GM21825 (cell line): ENCODE measurements around the gene ATP5F1A.

ENCODE experiments used
- ATAC-seq: cut with Tn5 transposase; IDR thresholded peaks from one replicate; pipeline ENCODE4 v1.9.1; 2021; ENCODE audit warnings: mild to moderate bottlenecking, moderate library complexity; ENCODE audit not compliant: unreplicated experiment

The ATP5F1A gene

DNA sequence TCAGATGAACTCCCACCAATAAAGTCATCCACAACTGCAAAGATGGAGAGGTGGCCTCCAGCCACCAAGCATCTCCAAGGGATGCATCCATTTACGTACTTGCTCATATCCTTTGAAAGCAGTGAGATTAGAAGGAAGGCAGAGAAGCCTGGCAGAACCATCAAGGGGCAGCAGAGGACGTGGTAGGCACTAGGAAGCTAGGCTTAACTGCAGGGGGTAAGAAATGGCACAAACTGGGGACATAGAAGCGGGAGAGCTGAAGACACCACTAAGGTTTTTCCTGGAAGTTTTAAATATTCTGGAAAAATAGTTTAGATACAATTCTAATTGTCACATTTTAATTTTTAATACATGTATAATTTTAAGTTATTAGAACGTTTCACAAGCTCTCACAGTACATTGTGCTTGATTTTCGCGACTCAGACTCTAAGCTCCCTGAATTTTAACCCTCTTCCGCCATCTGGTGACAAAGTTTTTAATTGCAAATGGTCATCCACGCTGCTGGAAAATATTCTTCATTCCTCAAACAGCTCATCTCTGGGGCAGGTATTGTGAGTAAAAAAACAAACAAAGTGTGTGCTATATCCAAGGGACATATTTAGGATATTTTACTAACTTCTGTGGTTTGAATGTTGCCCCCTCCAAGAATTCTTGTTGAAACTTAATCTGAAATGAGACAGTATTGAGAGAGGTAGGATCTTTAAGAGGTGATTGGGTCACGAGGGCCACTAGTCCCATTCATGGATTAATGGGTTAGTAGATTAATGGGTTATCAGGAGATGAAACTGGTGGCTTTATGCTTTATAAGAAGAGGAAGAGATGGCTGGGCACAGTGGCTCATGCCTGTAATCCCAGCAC, 24.4 kb downstream of the ATP5F1A start:
- ATAC-seq, result no peak

DNA sequence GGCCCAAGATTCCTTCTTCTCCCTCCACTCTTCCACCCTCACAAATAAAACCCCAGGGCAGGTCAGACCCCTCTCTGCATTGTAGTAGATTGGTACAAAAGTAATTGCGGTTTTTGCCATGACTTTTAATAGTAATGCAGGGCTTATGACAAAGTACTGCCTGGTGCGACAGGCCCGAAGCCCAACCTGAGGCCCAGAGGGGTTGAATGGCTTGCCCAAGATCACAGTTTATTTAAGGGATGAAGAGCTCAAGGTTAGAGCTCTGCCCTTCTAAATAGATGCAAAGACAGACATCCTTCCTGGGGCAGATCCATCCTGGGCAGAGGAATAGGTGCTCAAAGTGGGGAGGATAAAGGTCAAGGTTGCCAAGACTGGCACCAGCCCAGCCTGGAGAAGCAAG, 25.1 kb downstream of the ATP5F1A start:
- ATAC-seq, result no peak

GRCh38 chr18:46072376-46072867, 25.7 kb downstream of the ATP5F1A start:
- no peak for ATAC-seq

DNA sequence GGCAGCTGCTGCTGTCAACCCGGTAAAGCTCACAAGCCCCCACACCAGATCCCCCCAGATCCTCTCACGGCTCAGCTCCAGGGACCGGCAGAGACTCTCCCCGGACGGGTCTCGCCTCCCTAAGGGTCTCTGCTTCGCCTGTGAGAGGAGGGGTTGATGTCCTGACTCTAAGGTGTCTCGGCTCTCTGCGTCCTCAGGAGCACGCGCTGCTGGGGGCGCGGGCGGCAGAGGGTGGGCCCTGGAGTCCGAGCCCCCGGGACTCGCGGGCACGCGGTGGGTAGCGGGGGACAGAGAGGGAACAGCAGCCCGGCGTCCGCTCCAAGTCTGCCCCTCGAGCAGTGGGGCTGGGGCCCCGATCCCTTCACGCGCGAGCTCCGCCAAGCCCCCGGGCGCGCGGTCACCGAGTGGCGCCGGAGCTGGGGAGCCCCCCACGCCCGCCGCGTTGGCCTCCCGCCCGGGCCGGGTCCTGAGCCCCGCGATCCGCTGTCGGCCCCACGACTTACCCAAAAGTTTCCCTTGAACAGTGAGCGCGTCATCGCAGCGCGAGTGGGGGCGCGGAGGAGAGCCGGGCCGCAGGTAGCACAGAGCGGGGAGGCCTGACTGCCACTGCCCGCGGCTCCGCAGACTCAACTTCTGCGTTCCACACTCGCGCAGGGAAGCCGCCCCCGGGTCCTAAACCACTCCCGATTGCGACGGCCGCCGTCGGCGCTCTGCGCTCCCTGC, 26.3 kb downstream of the ATP5F1A start, which contains the start of gene PSTPIP2:
TSS of gene PSTPIP2 (minus strand) at position 608 of the 723 bp plus-strand sequence. CDS start at position 536, 72 bp downstream.
- ATAC-seq, result peak; percentile 54

DNA sequence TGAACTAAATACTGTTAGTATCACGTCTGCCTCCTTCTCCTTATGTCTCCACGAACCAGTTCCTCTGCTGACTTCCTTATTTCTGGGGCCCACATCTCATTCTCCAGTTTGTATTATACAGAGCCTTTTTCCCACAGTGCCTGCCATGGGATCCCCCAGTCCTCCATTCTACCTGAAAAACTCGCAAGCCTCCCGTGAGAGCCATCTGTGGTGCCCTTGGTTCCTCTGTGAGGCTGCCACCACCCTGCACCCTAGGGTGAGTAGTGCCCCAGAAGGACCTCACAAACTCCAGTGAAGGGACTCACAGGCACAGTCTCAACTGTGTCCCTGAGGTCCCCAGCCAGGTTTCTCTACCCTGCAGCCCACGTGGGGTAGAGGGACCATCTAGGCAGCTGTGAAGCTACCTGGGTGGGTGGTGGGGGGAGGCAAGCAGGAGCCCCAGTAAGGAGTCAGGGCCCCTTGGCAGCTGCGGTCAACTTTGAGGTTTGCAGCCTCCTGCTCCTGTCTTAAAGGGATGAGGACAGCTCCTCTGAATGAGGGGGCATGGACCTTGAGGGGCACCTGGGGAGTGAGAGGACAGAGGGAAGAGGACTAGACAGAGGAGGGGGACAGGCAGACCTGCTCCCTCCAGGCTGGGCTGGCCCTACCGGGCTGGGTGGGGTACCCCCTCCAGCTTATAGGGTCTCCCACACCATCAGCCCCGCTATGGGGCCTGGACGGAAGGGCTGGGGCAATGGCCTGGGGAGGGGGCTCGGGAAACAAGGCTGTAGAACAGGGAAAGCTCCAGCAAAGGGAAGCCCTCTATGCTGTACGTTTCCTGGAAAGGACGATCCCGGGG, 27.1 kb downstream of the ATP5F1A start:
- no peak for ATAC-seq

- ATAC-seq, result no peak
Measured at GRCh38 chr18:46070232-46070631, 27.9 kb downstream of the ATP5F1A start.

- ATAC-seq, result no peak
Measured at GRCh38 chr18:46069524-46069923, 28.6 kb downstream of the ATP5F1A start.

DNA sequence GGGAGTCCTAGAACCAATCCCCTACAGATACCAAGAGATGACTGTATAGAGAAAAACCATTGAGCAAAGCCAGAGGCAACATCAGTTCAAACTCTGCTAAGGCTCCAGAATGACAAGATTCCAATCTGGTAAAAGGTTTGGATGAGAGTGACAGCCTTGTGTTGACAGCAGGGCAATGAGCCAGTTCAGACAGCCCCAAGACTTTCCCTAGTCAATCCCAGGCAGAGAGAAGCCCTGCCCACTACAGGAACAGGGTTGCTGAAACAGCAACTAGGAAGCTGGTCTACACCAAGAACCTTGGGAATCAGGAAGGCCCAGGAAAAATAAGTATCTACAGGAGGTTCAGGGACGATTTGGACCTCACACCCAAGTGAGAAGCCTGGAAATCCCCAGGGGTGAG, 29.3 kb downstream of the ATP5F1A start:
- no peak for ATAC-seq

DNA sequence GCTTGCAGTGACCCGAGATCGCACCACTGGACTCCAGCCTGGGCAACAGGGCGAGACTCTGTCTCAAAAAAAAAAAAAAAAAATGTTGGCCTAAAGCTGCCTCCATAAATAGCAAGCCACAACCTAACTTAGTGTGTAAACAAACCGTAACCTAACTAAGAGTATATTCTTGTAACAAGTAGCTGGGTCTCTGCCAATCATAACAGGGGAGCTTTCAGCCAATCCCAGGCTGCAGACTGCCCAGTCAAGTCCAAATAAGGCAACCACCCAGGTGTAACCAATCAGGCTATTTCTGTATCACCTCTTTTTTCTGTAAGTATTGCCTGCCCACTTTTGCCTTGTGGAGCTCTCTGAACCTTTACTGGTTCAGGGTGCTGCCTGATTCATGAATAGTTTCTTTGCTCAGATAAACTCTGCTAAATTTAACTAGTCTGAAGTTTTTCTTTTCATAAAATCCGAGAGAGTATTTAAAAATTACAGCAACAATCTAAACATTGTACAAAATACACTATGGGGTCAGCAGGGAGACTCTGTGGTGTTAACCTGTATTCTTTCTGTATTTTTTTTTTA, 30.6 kb downstream of the ATP5F1A start:
- ATAC-seq, result no peak

DNA sequence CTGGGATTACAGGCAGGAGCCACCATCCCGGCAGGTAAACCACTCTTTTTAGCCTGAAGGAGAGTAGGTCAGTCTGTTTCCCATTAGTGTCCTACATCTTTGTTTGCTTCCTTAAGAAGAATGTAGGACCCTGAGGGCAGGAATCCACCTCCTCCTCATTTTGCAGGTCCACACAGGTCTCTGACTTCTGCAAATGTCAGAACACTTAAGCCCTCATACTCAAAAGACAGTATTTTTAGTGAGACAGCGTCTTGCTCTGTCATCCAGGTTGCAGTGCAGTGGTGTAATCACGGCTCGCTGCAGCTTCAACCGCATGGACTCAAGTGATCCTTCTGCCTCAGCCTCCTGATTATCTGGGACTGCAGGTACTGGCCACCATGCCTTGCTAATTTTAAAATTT, 35.3 kb downstream of the ATP5F1A start:
- ATAC-seq, result no peak

DNA sequence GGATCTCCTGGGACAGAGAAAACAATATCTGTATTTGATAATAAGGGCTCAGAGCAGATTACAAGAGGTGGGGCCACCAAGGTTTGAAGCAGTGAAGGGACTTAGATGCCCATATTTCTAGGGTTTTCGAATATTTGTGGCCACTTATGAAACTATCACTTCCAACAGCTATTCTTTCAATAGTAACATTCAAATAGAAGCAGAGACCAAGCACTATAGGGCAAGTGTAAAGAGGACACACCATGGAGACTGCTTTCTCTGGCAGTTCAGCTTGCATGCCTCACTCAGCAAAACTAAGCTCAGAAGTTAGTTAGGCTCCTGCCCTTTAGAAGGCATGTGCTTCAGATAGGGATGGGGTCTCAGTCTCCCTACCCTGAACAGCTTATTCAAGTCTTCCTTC, 36.3 kb downstream of the ATP5F1A start:
- ATAC-seq, result no peak

GRCh38 chr18:46061387-46061786, 36.7 kb downstream of the ATP5F1A start:
- ATAC-seq, result no peak

DNA sequence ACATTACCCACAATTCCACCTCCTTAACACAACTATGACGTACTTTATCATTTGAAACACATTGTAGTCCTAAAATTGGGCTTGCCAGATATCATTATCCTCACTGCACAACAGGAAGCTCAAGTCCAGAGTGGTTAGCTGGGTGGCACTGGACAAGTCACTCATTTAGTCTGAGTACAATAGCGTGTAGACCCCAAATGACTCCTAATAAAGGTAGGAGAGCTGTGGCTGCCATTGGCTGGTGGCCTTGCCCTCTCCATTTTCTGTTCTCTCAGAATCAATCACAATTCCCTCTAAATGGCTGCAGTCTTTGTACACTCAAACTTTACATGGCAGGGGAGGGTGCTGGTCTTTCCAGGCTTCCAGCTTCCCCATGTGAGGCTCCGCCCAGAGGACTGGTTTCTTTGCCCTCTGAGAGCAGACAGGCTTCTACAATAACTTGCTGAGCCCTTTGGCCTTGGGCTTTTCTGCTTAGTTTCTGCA, 37.7 kb downstream of the ATP5F1A start:
- no peak for ATAC-seq

GRCh38 chr18:46055838-46056230, 42.3 kb downstream of the ATP5F1A start:
- no peak for ATAC-seq

- no peak for ATAC-seq
Measured at GRCh38 chr18:46054956-46055837, 42.9 kb downstream of the ATP5F1A start.

DNA sequence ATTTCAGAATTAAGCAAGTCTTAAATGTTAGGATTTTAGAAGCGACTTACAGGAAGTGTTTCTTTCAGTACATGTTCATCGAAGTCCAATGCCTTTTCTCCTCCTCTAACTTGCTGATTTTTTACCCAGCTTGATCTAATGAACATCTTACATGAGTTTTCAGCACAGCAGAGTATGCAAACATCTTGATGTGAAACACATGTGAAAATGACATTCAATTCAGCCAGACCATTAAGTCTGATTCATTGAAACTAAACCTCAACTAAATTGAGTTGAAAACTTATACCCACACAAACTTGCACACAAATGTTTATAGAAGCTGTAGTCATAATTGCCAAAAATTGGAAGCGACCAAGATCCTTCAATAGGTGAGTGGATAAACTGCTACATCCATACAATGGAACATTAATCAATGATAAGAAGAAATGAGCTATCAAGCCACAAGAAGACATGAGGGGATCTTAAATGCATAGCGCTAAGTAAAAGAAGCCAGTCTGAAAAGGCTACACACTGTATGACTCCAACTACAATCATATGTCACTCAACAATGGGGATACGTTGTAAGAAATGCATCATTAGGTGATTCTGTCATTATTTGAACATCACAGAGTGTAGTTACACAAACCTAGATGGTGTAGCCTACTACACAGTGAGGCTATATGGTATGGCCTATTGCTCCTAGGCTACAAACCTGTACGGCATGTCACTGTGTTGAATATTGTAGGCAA, 44.6 kb downstream of the ATP5F1A start:
- ATAC-seq, result no peak

DNA sequence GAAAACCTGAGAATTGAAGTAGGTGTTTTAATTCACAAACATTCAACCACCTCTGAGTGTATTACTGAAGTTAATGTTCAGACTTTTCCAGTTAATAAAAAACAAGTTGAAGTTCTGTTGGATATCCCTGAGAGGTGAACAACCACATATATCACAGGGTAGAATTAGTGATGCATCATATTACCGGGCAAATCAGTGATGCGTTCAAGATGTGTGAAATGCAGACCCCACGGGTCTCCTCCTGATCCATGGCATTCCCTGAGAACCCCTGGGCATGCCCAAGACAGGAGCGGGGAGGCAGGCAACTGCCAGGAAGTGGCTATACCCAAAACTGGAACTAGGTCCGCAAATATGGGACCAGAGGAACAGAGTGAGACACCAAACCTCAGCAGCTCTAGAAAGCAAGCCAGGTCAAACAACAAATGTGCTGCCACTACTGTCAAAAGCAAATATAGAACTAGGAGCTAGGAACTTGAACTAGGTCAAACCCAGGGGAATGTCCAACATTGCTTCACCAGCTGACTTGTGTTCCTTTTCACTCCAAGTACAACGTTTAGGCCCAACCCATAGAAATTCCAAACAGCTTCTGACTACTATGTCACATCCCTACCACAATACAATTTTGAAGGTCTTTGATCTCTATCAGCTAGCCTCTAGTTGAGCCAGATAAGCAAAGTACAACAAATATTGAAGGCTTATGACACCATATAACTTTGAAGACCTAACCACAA, 46.2 kb downstream of the ATP5F1A start:
- ATAC-seq, result no peak

GRCh38 chr18:46050268-46050667, 47.8 kb downstream of the ATP5F1A start:
- ATAC-seq, result no peak
